ENCODE measurements around the gene INTU.

The INTU gene

GRCh38 chr4:127759228-127759820 lies 126.6 kb downstream of the INTU start:
- DNase-seq = no peak

- DNase-seq = no peak
Observed at GRCh38 chr4:127759893-127760292, 127.1 kb downstream of the INTU start.

GRCh38 chr4:127771535-127772275 lies 138.9 kb downstream of the INTU start:
- no peak for DNase-seq

GRCh38 chr4:127772769-127773671 lies 140.3 kb downstream of the INTU start:
- DNase-seq = no peak

GRCh38 chr4:127775843-127776242 lies 143.1 kb downstream of the INTU start:
- no peak for DNase-seq

All from cerebellar nuclear complex (tissue), 1 donor.